K562 (cell line): ENCODE results near the gene NR3C1. TPM values are rescaled to one million over a fixed set of nuclear protein-coding genes. Genes with fewer than 3 reads are reported as not detected.

Experiments used
- CREM ChIP-seq: IDR thresholded peaks from 2 replicates; pipeline ENCODE4 v1.6.1; 2014; ENCODE audit warnings: antibody characterized with exemption, low read depth
- EWSR1 ChIP-seq: fragments of 450-650 bp; IDR thresholded peaks from 2 replicates; pipeline ENCODE4 v1.6.1; 2018; ENCODE audit warnings: borderline replicate concordance, mild to moderate bottlenecking, low read depth, moderate library complexity; ENCODE audit not compliant: partially characterized antibody
- HCFC1 ChIP-seq: IDR thresholded peaks from 2 replicates; pipeline ENCODE4 v1.6.1; 2012; ENCODE audit warnings: low read depth, low read length, improper control_type of control experiment
- LCOR ChIP-seq: sonication (generic); formaldehyde crosslinking; IDR thresholded peaks from 2 replicates; pipeline ENCODE4 v1.8.0; 2022; ENCODE audit warnings: mild to moderate bottlenecking, missing genetic modification reagents
- MCM2 ChIP-seq: fragments of 450-650 bp; IDR thresholded peaks from 2 replicates; pipeline ENCODE4 v1.6.1; 2017; ENCODE audit warnings: low read depth, mild to moderate bottlenecking
- NR2C2 ChIP-seq, 2 experiments: fragments of 200-800 bp in 1 of 2; sonication (Bioruptor generic) in 1 of 2; sonication (generic) in 1 of 2; formaldehyde crosslinking in 1 of 2; IDR thresholded peaks; 2 replicates each; pipeline versions ENCODE4 v1.6.1 to v1.8.0; 2016 to 2022; ENCODE audit warnings: mild to moderate bottlenecking in 1 of 2, missing compliant biosample characterization in 1 of 2, missing genetic modification characterization in 1 of 2, missing genetic modification reagents in 1 of 2
- RBBP5 ChIP-seq: fragments of 200-600 bp; sonication (generic); IDR thresholded peaks from 2 replicates; pipeline ENCODE4 v1.6.1; 2012; ENCODE audit warnings: borderline replicate concordance, mild to moderate bottlenecking, low read length, control low read depth, inconsistent platforms; ENCODE audit not compliant: insufficient read depth, poor library complexity, severe bottlenecking
- ZNF175 ChIP-seq: fragments of 200-800 bp; sonication (Bioruptor generic); IDR thresholded peaks from 2 replicates; pipeline ENCODE4 v1.6.1; 2016; ENCODE audit warnings: low read depth, mild to moderate bottlenecking, missing genetic modification characterization, missing compliant biosample characterization
- polyA plus RNA-seq, 8 experiments: library from polyadenylated mRNA; depleted of rRNA in 4 of 8; stranded (reverse) in 5 of 8; unstranded in 3 of 8; fragments of >200 nt; fragmentation: Nextera tagmentation in 2 of 8; fragmentation: Illumina TruSeq in 1 of 8; extraction: Ambion mirVana in 2 of 8; extraction: Trizol in 1 of 8; gene quantifications; 2 replicates each; pipeline versions ENCODE4 v1.2.1 to v1.2.3, GENCODE V29; 2011 to 2014; ENCODE audit warnings: inconsistent platforms in 1 of 8, missing spikeins in 1 of 8
- total RNA-seq, 7 experiments: library from RNA; depleted of rRNA in 6 of 7; stranded (reverse); fragments of >200 nt in 6 of 7; fragmentation: Illumina TruSeq in 2 of 7; extraction: Trizol in 2 of 7; gene quantifications; 2 replicates each; pipeline versions ENCODE4 v1.2.1 to v1.2.3, GENCODE V29; 2011 to 2021; ENCODE audit warnings: low replicate concordance in 1 of 7
- TF ChIP-seq, protein P1 (sequence below): sonication (generic); formaldehyde crosslinking; IDR thresholded peaks from 2 replicates; pipeline ENCODE4 v1.8.0; 2022; ENCODE audit warnings: mild to moderate bottlenecking, missing genetic modification reagents
- TF ChIP-seq, protein P2 (sequence below), 2 experiments: fragments of 450-650 bp; formaldehyde crosslinking in 1 of 2; IDR thresholded peaks; 2 replicates each; pipeline versions ENCODE4 v1.4.0 to v1.6.1; 2014 to 2020; ENCODE audit warnings: mild to moderate bottlenecking in 2 of 2, borderline replicate concordance in 1 of 2, low read depth in 1 of 2

NR3C1 gene
- total and polyA plus RNA-seq, 9 of the 15 experiments (the other 6 are each of a cell fraction or from before 2014, with no cell fraction given), result 8.2 to 36.0 (median 15.0) TPM

DNA sequence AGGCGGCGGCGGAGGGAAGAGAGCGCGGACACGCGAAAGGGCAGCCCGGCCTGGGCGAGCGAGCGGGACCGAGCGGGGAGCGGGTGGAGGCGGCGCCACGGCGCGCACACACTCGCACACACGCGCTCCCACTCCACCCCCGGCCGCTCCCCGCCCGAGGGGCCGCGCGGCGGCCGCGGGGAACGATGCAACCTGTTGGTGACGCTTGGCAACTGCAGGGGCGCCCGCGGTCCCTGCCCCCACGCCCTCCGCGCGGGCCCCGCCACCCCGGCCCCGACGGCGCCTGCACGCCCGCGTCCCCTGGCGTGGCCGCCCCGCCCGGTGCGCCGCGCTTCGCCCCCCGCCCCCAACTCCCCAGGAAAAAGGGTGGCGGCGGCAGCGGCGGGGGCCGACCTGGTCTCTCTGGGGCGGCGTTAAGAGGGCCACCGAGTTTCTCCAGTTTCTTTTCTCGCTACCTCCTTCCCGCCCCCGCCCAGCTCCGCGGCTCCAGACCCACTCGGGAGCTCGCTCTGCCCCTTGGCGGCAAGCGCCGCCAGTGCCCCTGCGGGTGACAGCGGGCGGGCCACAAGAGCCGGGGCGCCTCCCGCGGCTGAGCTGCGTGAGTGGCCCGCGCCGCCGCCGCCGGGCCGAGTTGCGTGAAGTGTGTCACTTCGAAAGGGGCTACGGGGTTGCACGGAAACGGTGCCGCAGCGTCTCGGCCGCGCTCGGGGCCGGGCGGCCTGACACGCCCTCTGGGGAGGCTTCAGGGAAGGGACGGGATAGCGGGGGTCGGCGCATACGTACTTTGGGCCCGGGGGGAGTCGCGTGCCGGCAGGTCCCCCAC lies at the start of gene NR3C1 (continued):
- TF ChIP-seq, protein P1, sequence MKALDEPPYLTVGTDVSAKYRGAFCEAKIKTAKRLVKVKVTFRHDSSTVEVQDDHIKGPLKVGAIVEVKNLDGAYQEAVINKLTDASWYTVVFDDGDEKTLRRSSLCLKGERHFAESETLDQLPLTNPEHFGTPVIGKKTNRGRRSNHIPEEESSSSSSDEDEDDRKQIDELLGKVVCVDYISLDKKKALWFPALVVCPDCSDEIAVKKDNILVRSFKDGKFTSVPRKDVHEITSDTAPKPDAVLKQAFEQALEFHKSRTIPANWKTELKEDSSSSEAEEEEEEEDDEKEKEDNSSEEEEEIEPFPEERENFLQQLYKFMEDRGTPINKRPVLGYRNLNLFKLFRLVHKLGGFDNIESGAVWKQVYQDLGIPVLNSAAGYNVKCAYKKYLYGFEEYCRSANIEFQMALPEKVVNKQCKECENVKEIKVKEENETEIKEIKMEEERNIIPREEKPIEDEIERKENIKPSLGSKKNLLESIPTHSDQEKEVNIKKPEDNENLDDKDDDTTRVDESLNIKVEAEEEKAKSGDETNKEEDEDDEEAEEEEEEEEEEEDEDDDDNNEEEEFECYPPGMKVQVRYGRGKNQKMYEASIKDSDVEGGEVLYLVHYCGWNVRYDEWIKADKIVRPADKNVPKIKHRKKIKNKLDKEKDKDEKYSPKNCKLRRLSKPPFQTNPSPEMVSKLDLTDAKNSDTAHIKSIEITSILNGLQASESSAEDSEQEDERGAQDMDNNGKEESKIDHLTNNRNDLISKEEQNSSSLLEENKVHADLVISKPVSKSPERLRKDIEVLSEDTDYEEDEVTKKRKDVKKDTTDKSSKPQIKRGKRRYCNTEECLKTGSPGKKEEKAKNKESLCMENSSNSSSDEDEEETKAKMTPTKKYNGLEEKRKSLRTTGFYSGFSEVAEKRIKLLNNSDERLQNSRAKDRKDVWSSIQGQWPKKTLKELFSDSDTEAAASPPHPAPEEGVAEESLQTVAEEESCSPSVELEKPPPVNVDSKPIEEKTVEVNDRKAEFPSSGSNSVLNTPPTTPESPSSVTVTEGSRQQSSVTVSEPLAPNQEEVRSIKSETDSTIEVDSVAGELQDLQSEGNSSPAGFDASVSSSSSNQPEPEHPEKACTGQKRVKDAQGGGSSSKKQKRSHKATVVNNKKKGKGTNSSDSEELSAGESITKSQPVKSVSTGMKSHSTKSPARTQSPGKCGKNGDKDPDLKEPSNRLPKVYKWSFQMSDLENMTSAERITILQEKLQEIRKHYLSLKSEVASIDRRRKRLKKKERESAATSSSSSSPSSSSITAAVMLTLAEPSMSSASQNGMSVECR, result peak; percentile 64
- TF ChIP-seq ZNF175 (CRISPR knock-in tag), result no peak
- TF ChIP-seq NR2C2 (CRISPR knock-in tag; IDR thresholded peaks at IDR 0.05), result no peak
- TF ChIP-seq NR2C2 (tag; IDR thresholded peaks at IDR 0.05), result no peak
- TF ChIP-seq HCFC1, result 0 out of 2 replicates have a peak, but pooled peaks have one; percentile 25
- TF ChIP-seq RBBP5, result peak; percentile 33
- no peak for TF ChIP-seq EWSR1
- TF ChIP-seq MCM2, result no peak
- no peak for TF ChIP-seq LCOR (CRISPR knock-in tag)
- peak; percentile 33 for TF ChIP-seq CREM
- TF ChIP-seq, protein P2, sequence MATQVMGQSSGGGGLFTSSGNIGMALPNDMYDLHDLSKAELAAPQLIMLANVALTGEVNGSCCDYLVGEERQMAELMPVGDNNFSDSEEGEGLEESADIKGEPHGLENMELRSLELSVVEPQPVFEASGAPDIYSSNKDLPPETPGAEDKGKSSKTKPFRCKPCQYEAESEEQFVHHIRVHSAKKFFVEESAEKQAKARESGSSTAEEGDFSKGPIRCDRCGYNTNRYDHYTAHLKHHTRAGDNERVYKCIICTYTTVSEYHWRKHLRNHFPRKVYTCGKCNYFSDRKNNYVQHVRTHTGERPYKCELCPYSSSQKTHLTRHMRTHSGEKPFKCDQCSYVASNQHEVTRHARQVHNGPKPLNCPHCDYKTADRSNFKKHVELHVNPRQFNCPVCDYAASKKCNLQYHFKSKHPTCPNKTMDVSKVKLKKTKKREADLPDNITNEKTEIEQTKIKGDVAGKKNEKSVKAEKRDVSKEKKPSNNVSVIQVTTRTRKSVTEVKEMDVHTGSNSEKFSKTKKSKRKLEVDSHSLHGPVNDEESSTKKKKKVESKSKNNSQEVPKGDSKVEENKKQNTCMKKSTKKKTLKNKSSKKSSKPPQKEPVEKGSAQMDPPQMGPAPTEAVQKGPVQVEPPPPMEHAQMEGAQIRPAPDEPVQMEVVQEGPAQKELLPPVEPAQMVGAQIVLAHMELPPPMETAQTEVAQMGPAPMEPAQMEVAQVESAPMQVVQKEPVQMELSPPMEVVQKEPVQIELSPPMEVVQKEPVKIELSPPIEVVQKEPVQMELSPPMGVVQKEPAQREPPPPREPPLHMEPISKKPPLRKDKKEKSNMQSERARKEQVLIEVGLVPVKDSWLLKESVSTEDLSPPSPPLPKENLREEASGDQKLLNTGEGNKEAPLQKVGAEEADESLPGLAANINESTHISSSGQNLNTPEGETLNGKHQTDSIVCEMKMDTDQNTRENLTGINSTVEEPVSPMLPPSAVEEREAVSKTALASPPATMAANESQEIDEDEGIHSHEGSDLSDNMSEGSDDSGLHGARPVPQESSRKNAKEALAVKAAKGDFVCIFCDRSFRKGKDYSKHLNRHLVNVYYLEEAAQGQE (IDR thresholded peaks at IDR 0.05; ENCODE audit: borderline replicate concordance), result peak; percentile 36; the same call in 1 of the 2 replicates
- TF ChIP-seq, protein P2 (CRISPR knock-in tag; IDR thresholded peaks at IDR 0.05; ENCODE audit: low read depth), result no peak
